K562 (cell line): ENCODE data around the gene ALDH5A1. TPM values are rescaled to one million over a fixed set of nuclear protein-coding genes. Genes with fewer than 3 reads are reported as not detected.

ENCODE experiments used
- ATAC-seq: fragments of 200-7000 bp; cut with Tn5 transposase; 3 replicates; pipeline ENCODE4 v1.9.1; 2020; ENCODE audit warnings: moderate library complexity
- BruUV-seq: library from RNA; stranded (reverse); fragments of 400-500 nt; replicated peaks from 2 replicates; lab custom pipeline; 2021; lab: Mats Ljungman, UMichigan
- CTCF ChIA-PET: fragments of 300-600 bp; formaldehyde crosslinking; extraction: SDS; loops from one replicate; lab custom pipeline; 2021; ENCODE audit warnings: low intra/inter-chr PET ratio; lab: Yijun Ruan, JAX
- POLR2A ChIA-PET: fragments of 300-600, 350-650 bp; sonication (Branson Sonifier 250); formaldehyde crosslinking; extraction: SDS; loops from one replicate; lab custom pipeline; 2021; ENCODE audit warnings: antibody characterized with exemption, inconsistent platforms; lab: Yijun Ruan, JAX
- DNase-seq, 4 experiments: peaks; one replicate each; pipeline versions ENCODE4 v3.0.0 to v3.0.0-alpha.2; 2011 to 2018; ENCODE audit warnings: low spot score in 3 of 4, mixed read lengths in 3 of 4; ENCODE audit errors: extremely low read depth in 1 of 4
- FAIRE-seq: peaks from 2 replicates; lab custom pipeline; 2011; peaks lifted over from hg19 to GRCh38; lab: Jason Lieb, UNC
- H2AFZ ChIP-seq: 2 replicates; pipeline ENCODE4 v1.6.0; 2011; ENCODE audit warnings: low read depth, low read length, control low read depth, inconsistent platforms
- H3K27ac ChIP-seq: fragments of 200-600 bp; 3 replicates; pipeline ENCODE4 v1.8.0; 2011; ENCODE audit warnings: low read depth, mild to moderate bottlenecking, control low read depth, inconsistent platforms, low read length, moderate library complexity, mixed read lengths; ENCODE audit errors: extremely low read depth
- H3K27me3 ChIP-seq, 2 experiments: fragments of 300-600 bp in 1 of 2; 2 replicates in 1 of 2; 3 replicates in 1 of 2; pipeline versions ENCODE4 v1.6.0 to v1.8.0; 2011; ENCODE audit warnings: inconsistent platforms in 2 of 2, low read length in 2 of 2, mild to moderate bottlenecking in 1 of 2, mixed read lengths in 1 of 2, moderate library complexity in 1 of 2; ENCODE audit not compliant: control insufficient read depth in 2 of 2, insufficient read depth in 2 of 2
- H3K36me3 ChIP-seq: fragments of 300-600 bp; 3 replicates; pipeline ENCODE4 v1.8.0; 2011; ENCODE audit warnings: mild to moderate bottlenecking, low read length, inconsistent platforms; ENCODE audit not compliant: control insufficient read depth, insufficient read depth
- H3K4me1 ChIP-seq, 2 experiments: fragments of 200-600 bp in 1 of 2; replicated peaks in 1 of 2; 2 replicates in 1 of 2; 3 replicates in 1 of 2; pipeline versions ENCODE4 v1.5.1 to v1.8.0; 2011; ENCODE audit warnings: inconsistent platforms in 2 of 2, low read length in 2 of 2, mild to moderate bottlenecking in 1 of 2, mixed read lengths in 1 of 2, moderate library complexity in 1 of 2; ENCODE audit not compliant: control insufficient read depth in 2 of 2, insufficient read depth in 2 of 2
- H3K4me2 ChIP-seq: 2 replicates; pipeline ENCODE4 v1.6.1; 2011; ENCODE audit warnings: low read length, control low read depth, inconsistent platforms, mixed read lengths; ENCODE audit not compliant: insufficient read depth
- H3K4me3 ChIP-seq: fragments of 200-600 bp; sonication (generic), shearing (Covaris generic); 2 replicates; pipeline ENCODE4 v1.5.1; 2016; ENCODE audit warnings: control low read depth, inconsistent platforms
- H3K79me2 ChIP-seq: fragments of 200-600 bp; 3 replicates; pipeline ENCODE4 v1.8.0; 2011; ENCODE audit warnings: low read length, inconsistent platforms; ENCODE audit not compliant: control insufficient read depth, insufficient read depth
- H3K9ac ChIP-seq, 2 experiments: 2 replicates each; pipeline versions ENCODE4 v1.6.0 to v1.6.1; 2011; ENCODE audit warnings: low read depth in 2 of 2, low read length in 2 of 2, control low read depth in 1 of 2, inconsistent platforms in 1 of 2, mild to moderate bottlenecking in 1 of 2, mixed read lengths in 1 of 2; ENCODE audit not compliant: insufficient read depth in 1 of 2
- H3K9me1 ChIP-seq: one replicate; pipeline ENCODE4 v1.6.0; 2011; ENCODE audit warnings: inconsistent platforms, mild to moderate bottlenecking, low read length, moderate library complexity; ENCODE audit not compliant: control insufficient read depth, insufficient read depth
- H3K9me3 ChIP-seq: replicated peaks from 2 replicates; pipeline ENCODE4 v1.5.1; 2011; ENCODE audit warnings: low read depth, low read length, inconsistent platforms; ENCODE audit not compliant: control insufficient read depth, insufficient read depth
- H4K20me1 ChIP-seq: replicated peaks from 2 replicates; pipeline ENCODE4 v1.6.1; 2011; ENCODE audit warnings: low read length, inconsistent platforms, mixed read lengths; ENCODE audit not compliant: control insufficient read depth, insufficient read depth
- ADNP ChIP-seq: fragments of 200-800 bp; sonication (Bioruptor generic); IDR thresholded peaks from 2 replicates; pipeline ENCODE4 v1.6.1; 2016; ENCODE audit warnings: missing genetic modification characterization, missing compliant biosample characterization
- FOXP4 ChIP-seq: sonication (generic); formaldehyde crosslinking; IDR thresholded peaks from 2 replicates; pipeline ENCODE4 v1.8.0; 2022; ENCODE audit warnings: mild to moderate bottlenecking, missing genetic modification reagents, borderline replicate concordance
- ID3 ChIP-seq, 2 experiments: fragments of 250-450 bp in 1 of 2; fragments of 450-650 bp in 1 of 2; sonication (Bioruptor Pico) in 1 of 2; IDR thresholded peaks; 2 replicates each; pipeline versions ENCODE4 v1.6.1 to v1.8.0; 2016 to 2021; ENCODE audit warnings: mild to moderate bottlenecking in 2 of 2, moderate library complexity in 2 of 2, missing compliant biosample characterization in 1 of 2, missing genetic modification characterization in 1 of 2
- RFX7 ChIP-seq: fragments of 250-450 bp; sonication (Bioruptor Pico); IDR thresholded peaks from 2 replicates; pipeline ENCODE4 v1.5.1; 2021; ENCODE audit warnings: mild to moderate bottlenecking
- ZFP30 ChIP-seq: fragments of 250-450 bp; sonication (Bioruptor Pico); IDR thresholded peaks from 2 replicates; pipeline ENCODE4 v1.8.0; 2022; ENCODE audit warnings: moderate library complexity, mild to moderate bottlenecking, inconsistent platforms, borderline replicate concordance
- ZNF584 ChIP-seq: fragments of 200-800 bp; sonication (Bioruptor generic); IDR thresholded peaks from 2 replicates; pipeline ENCODE4 v1.6.1; 2016; ENCODE audit warnings: low read depth, mild to moderate bottlenecking, missing genetic modification characterization, missing compliant biosample characterization
- WGBS: fragments of 100-300 bp; shearing (Covaris generic); methylation state at CpG from one replicate; pipeline ENCODE4 v1.1.6; 2016; ENCODE audit warnings: low coverage, mixed read lengths; ENCODE audit not compliant: insufficient coverage; ENCODE audit errors: missing lambda C conversion rate; 5-methylcytosine and 5-hydroxymethylcytosine counted together
- in situ Hi-C: fragments of 300-500 bp; cut with MboI; formaldehyde crosslinking; loops from 4 replicates; pipeline ENCODE4 v1.15.0; 2018; ENCODE audit warnings: inconsistent platforms, mixed read lengths
- intact Hi-C: fragments of 100-400 bp; cut with micrococcal nuclease; formaldehyde crosslinking; loops from 2 replicates; pipeline ENCODE4 v1.14.2; 2022
- polyA plus RNA-seq, 8 experiments: library from polyadenylated mRNA; depleted of rRNA in 4 of 8; stranded (reverse) in 5 of 8; unstranded in 3 of 8; fragments of >200 nt; fragmentation: Nextera tagmentation in 2 of 8; fragmentation: Illumina TruSeq in 1 of 8; extraction: Ambion mirVana in 2 of 8; extraction: Trizol in 1 of 8; gene quantifications; 2 replicates each; pipeline versions ENCODE4 v1.2.1 to v1.2.3, GENCODE V29; 2011 to 2014; ENCODE audit warnings: inconsistent platforms in 1 of 8, missing spikeins in 1 of 8
- total RNA-seq, 7 experiments: library from RNA; depleted of rRNA in 6 of 7; stranded (reverse); fragments of >200 nt in 6 of 7; fragmentation: Illumina TruSeq in 2 of 7; extraction: Trizol in 2 of 7; gene quantifications; 2 replicates each; pipeline versions ENCODE4 v1.2.1 to v1.2.3, GENCODE V29; 2011 to 2021; ENCODE audit warnings: low replicate concordance in 1 of 7

ALDH5A1 gene
- total and polyA plus RNA-seq, 9 of the 15 experiments (the other 6 are each of a cell fraction or from before 2014, with no cell fraction given), result 2.2 to 19.7 (median 9.5) TPM

- no peak for TF ChIP-seq FOXP4 (CRISPR knock-in tag)
- TF ChIP-seq ID3 (CRISPR knock-in tag; IDR thresholded peaks at IDR 0.05), result no peak
- TF ChIP-seq ID3 (tag; IDR thresholded peaks at IDR 0.05), result no peak
- no peak for TF ChIP-seq RFX7 (CRISPR knock-in tag)
- TF ChIP-seq ZNF584 (CRISPR knock-in tag), result no peak
Measured at GRCh38 chr6:24476631-24477030, 18.1 kb upstream of the ALDH5A1 start (continued).

- ChIA-PET POLR2A (no interaction called here), CTCF (no interaction called here)
- Histone ChIP-seq H3K4me2 (no peak overlapping the region), H3K36me3 (no peaks in the 10 kb centered on the region), H3K4me1 (no peaks in the 10 kb centered on the region), H2AFZ (no peak overlapping the region), H3K9me1 (no peaks in the 10 kb centered on the region), H3K79me2 (no peaks in the 10 kb centered on the region), H3K9me3 (0 out of 2 replicates have a peak, but pooled peaks cover 2% of the 10 kb centered on the region), H3K4me3 (no peak overlapping the region), H3K9ac (no peak overlapping the region), H4K20me1 (no peaks in the 10 kb centered on the region), H3K27me3 (no peaks in the 10 kb centered on the region), H3K27ac (no peak overlapping the region)
- DNase-seq (no peak), ATAC-seq (no peak), FAIRE-seq (no peak)
- no TSS peak for BruUV-seq
- in situ Hi-C loops (no loop called here), intact Hi-C loops (no loop called here)
- TF ChIP-seq ADNP (tag) (no peak), ZFP30 (CRISPR knock-in tag) (no peak)
- 39% methylated on average over 1 of the region's 1 CpG for WGBS
Measured at GRCh38 chr6:24477070-24477469, 17.7 kb upstream of the ALDH5A1 start.
